HPDE6-E6E7 (cell line): ENCODE measurements around the gene BNC2.
"Not testable (repeated sequence)": the region's sequence is repeated elsewhere in the genome, so short reads cannot be mapped to it uniquely, and the experiment has no call there.

Experiments
- DNase-seq: peaks from one replicate; pipeline ENCODE4 v3.0.0; 2011; ENCODE audit warnings: missing footprints; ENCODE audit errors: extremely low spot score

BNC2 gene

DNA sequence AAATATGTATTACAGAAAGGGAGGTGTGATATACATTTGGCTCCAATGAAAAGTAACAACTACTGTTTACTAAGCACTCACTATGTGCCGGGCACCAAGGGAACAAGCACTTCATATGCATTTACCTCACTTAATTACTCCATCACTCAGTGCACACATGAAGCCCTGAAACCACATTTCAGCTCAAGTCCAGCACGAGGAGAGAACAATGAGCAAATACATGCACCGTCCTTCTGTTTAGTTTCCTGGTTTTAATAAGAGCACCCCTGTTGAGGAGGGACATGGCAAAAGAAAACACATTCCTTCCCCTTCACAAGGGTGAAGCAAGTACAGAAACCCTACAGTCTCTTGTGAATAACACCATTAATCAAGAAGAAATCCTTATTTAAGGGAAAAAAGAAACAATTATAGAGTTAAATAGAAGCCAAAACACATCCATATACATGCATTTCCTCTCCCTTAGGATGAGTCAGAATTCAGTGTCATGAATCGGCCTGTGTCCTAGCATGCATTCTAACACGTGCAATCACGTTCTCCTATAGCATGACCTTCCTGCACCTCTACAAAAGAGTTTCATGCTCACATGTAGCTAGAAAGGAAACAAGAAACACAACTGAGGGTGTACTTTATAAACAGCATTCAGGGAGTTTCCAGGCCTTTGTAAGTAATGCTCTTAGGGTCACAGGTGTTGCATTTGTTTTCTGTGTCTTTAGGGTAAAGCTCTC lies 411.6 kb downstream of the BNC2 start:
- DNase-seq, result peak; percentile 31

DNA sequence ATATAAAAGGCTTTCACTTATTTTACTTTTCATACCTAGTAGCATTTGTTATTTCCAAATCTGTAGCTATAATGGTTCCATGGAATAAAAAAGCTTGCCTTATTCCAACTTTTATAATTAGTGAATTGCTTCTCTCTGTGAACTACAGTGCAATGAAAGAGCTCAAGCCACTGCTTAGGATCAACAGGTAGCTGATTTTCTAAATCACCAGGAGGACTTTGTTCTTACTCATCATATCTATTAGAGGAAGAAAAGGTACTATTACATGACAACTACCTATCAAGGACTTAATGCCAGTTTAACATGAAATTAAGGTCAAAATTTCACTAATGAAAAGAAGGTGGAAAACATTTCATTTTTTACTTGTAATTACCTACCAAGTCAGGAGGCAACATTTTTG lies 414.6 kb downstream of the BNC2 start:
- DNase-seq, result no peak

DNA sequence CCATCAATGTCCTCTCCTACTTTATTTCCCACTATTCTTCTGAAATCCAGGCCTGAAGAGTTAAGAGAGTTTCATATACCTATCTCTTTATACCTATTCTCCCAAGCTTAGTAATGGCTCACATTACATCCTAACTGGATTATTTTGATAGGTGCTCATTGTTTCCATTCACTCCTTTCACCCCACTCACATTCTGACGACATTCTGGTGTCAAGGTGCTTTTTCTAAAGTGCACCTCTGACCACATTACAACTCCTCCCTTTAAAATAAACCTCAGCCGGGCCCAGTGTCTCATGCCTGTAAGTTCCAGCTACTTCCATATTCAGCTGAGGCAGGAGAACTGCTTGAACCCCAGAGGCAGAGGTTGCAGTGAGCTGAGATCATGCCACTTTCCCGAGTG lies 417.1 kb downstream of the BNC2 start:
- no peak for DNase-seq

DNA sequence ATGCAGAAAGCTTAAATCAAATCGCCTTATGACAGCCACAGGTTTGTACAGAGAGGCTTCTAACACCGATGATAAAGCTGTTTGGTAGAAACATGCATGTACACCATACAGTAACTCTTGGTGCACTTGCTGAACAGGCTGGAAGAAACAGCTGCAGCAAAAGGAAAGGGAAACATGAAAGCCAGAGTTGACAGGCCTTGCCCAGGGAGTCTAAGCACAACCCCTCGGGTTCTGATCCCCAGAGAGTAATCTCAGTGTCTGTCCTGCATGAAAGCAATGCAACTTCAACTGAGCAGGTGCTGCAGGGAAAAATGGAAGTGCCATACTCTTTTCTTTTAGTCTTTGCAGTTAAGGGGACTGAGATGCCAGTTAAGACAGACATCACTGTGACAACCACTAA lies 419.9 kb downstream of the BNC2 start:
- DNase-seq, result no peak

DNA sequence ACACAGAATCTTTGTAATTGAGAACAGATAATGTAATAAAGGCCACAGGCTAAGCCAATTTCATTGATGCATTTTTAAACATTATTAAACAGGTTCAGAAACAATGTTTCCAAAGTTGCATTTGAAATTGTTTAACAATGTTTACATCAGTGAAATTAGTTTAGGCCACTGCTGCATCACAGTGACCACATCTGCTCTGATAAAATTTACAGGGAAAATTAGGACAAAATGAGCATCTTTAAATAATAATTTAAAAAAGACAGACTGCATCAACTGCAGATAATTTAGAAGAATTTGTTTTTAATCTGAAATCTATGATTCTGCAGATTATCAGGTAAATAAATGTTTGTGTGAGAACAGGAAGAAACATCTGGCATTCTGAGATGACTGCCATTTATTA lies 420.4 kb downstream of the BNC2 start:
- DNase-seq, result no peak

DNA sequence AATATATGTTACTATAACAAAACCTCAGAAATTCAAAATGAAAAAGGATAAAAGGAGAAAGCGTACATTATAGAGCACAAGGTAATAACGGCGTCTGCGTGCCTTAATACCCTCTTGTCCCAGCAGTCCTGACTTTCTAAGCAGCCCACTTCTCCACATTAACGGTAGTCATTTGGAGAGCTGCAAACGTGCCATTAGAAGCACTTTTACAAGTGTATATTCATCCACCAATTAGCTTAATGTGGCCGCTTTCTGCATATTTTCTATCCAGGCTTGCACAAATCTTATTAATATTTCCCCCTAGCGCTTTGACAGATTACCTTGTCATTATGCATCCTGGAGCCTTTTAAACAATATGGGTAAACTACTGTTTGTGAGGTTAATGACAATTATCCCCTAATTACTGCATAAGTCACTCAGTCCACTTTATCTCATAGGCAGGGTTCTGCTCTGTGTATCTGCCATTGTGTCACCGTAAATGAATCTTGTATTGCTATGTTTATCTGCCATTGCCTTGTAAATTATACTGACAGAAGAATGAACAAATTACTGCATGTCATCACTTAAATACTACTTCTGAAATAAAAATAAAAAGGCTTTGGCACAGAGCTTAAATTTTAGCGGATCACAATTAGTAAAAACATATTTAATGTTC lies 421.3 kb downstream of the BNC2 start:
- DNase-seq, result no peak

DNA sequence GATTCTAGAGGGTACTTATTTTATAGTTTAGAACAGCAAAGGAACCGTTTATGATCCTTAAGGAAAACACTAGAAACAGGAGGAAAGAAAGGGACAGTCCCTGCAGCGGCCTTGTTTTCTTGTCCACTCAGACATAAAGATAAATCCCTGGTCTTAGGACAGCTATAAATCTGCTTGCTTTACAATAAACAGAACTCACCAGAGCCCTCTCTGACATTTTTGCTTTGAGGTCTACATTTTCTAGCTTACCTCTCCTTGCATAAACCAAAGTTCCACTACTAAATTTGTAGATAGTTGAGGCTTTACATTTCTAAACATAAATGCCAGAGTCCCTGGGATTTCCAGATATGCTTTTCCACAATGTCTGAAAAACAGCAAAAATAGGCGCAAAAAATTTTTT lies 422.5 kb downstream of the BNC2 start:
- DNase-seq, result no peak

DNA sequence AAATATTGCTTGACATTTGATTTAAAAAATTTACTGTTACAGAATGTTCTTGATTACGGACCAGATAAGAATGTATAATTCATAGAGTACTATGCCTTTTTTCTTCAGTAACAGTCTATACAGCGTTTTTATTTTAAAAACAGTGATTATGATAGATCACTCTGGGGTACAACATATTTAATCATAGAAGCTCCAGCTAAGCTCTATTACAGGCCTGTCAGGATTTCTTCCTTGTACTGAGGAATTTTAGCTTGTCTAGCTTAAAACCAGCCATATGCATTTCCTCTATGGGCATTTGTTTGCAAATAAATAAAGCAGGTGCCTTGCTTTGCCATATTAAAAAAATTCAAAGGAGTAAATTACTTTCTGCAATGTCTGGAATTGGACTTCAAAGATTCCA lies 423.8 kb downstream of the BNC2 start:
- DNase-seq, result no peak

DNA sequence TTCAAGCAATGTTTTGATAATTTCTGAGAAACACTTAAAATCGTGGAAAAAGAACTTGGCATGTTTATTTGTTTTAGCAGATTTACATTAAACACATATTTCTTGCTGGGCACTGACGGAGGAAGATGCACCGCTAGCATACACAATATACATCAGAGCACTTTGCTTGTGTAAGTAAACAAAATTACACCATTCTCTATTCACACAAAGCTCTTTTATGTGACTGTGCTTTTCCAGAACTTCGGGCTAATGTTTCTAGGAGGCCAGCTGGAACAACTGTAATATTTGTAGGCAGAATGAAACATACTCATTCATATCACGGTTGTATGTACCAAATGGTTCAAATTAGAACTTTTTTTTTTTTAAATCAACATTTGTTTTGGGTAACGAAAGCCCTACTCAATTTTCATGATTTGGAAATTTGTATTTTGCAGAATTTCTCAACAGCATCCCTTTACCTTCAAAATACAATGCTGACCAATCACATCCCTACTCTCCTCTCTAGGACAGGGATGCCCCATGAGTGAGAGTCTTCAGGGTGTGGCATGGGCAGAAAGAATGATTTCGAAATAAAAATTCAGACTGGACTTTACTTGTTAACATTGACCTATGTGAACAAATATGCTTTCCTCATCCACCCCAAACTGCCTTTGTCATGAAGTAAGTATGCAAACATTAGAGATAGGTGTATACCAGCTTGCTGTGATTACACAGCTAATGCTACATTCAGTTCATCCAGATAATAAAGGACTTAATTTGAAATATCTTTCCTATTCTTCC lies 425.1 kb downstream of the BNC2 start:
- peak; percentile 36 for DNase-seq

DNA sequence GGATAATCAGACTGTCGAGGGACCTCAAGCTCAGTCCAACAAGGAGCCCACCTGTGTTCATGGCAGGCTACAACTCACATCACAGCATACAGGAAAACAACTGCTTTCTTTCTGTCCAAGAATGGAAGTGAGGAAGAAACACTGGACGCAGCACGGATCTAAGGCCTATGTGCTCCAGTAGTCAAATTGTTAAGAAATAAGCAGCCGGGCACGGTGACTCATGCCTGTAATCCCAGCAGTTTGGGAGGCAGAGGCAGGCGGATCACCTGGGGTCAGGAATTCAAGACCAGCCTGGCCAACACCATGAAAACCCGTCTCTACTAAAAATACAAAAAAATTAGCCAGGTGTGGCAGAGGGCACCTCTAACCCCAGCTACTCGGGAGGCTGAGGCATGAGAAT lies 427.8 kb downstream of the BNC2 start:
- peak; percentile 23 for DNase-seq

DNA sequence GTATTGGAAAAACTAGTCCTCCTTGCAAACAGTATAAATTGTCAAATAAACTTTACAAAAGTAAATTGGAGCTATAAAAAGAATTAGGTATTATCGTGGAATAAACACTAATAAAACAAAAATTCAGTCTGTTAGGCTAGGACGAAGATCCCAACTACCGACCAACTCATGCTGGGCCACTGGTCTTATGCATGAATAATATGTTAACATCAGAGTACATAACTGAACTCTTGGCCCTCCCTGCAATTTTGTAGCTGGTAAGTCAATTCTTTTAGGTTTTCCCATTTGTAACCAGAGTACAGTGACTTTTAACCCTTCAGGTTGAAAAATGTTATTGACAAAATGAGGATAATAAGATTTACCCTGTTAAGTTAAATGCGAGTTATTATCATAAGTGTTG lies 428.7 kb downstream of the BNC2 start:
- no peak for DNase-seq

DNA sequence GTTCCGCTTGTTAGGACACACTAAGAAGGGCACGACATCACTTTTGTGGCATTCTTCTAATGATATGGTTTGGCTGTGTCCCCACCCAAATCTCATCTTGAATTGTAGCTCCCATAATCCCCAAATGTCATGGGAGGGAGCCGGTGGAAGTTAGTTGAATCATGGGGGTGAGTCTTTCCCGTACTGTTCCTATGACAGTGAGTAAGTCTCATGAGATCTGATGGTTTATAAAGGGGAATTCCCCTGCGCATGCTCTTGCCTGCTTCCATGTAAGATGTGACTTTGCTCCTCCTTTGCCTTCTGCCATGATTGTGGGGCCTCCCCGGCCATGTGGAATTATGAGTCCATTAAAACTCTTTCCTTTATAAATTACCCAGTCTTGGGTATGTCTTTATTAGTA lies 431.6 kb downstream of the BNC2 start:
- not testable (repeated sequence) for DNase-seq

DNA sequence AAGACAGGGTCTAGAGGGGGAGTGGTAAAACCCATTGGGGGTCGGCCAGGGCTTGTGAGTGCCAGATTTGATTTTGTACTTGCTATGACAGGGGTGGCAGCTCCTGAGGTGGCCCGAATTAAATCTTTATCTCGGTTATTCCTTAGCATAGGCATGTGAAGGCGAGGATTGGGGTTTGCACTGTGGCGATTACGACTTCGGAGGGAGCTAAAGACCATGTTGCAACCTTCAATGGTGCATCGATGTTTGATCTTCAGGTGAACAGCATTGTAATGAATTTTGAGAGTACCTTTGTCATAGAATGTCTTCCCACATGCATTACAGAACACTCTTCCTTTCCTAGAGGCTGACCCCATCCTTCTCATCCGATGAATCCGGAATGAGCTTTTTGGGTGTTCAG lies 433.9 kb downstream of the BNC2 start:
- DNase-seq, result no peak

DNA sequence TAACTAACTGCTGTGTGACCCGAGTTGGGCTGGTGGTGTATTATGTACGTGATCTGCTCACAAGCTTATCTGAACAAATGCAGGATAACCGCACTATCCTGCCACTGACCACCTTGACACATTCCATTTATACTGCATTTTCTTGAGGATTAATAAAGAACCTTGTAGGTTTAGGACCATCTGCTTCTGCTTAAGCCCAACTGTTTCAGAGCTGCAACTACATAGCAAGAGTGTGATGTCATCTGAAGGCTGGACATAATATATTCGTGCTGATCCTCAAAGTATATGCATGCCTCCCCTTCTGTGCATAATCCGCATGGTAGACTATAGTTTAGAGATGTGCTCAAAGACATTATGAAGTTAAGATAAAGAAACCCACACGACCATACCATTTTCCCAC lies 435.9 kb downstream of the BNC2 start:
- DNase-seq, result no peak

DNA sequence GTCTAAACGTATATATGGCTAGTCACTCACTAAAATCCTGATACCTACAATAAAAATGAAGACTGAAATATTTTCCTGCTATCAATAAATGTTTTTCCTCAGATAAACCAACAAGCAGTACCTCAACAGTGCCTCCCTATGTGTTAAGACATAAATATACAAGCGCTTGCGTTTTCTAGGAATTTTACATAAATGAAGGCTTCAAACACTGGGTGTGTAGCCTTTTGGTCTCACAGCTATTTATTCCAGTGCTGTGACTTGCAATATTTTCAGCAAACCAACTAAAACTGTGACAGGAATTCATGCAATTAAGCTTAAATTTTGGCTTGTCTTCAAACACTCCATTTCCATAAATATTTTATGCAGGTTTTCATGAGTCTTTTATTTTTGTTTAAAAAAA lies 437.0 kb downstream of the BNC2 start:
- no peak for DNase-seq

DNA sequence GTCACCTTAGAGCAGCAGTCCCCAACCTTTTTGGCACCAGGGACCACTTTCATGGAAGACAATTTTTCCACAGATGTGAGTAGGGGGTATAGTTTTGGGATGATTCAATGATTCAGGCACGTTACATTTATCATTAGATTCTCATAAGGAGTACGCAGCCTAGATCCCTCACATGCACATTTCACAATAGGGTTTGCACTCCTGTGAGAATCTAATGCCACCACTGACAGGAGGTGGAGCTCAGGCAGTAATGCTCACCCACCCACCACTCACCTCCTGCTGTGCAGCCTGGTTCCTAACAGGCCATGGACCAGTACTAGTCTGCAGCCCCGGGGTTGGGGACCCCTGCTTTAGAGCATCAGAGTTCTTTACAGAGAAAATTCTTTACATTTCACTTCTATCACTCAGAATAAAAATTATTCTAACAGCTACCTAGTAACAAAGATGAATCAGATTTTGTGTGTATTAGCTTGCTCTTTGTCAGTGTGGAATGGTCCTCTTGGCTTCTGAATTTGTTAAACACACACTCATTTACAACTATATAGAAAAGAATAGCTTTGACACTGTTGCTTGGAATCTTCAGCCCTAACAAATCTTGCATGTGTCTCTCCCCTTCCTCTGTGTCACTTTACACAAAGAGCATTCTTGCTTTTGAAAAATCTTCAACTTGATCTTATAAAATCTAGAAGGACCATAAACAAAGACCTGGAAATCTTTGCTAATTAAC lies 438.6 kb downstream of the BNC2 start:
- no peak for DNase-seq

DNA sequence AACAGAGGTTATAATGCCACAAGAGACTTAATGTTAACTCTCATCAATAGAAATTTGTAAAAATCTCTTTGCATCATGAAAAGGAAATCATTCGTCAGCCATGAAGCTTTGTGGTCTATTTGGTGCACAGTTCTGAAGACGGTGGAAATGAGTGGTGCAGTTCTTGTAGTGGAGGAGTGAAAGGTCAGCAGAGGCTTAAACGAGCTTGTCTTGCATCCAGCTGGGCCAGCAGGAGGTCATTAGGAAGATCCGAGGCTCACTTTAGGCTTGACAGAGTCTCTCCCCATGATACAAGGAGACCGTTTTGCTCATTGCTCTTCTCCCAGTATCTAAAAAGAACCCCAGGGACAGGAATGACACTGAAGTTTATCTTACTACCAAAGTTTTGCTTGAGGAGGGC lies 440.8 kb downstream of the BNC2 start:
- DNase-seq, result no peak

DNA sequence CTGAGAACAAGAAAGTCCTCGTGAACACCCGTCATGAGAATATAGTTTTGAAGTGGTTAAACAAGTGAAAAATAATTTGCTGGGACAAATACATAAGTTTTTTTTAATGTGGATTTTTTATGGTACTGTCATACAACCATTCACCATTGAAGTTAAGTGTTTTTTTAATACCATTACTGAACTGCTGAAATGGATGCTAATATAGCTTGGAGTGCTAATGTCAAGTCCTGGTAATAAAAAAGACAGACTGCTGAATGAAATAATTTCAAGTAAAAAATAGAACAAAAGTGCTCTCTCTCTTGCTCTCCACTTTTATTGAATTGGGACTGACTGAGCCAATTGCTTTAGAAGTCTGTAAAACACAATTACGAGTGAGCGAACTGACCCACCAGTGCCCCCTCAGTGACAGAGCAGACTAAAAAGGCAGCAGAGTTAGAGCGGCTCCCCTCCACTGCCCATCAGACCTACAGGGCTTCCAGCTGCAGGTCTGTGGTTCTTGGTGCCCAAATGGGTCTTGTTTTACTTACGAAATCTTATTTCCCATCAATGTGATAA lies 442.5 kb downstream of the BNC2 start:
- DNase-seq, result no peak

DNA sequence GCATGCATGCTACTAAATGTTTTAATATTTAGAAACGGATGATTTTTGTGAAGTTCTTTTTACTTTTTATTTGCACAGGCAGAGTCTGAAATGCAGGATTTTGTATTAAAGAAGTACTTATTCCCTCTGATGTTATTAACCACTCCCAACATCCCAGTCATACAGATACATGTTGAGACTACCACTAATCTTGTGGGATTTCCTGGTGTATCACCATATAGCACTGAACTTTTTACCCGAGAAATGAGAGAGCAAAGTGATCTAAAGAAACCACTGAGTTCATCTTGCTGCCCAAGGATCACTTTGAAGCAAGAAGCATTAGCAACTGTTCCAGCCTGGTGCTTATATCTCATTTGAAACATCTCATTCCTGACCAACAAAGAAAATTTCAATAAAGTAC lies 443.8 kb downstream of the BNC2 start:
- DNase-seq, result no peak

DNA sequence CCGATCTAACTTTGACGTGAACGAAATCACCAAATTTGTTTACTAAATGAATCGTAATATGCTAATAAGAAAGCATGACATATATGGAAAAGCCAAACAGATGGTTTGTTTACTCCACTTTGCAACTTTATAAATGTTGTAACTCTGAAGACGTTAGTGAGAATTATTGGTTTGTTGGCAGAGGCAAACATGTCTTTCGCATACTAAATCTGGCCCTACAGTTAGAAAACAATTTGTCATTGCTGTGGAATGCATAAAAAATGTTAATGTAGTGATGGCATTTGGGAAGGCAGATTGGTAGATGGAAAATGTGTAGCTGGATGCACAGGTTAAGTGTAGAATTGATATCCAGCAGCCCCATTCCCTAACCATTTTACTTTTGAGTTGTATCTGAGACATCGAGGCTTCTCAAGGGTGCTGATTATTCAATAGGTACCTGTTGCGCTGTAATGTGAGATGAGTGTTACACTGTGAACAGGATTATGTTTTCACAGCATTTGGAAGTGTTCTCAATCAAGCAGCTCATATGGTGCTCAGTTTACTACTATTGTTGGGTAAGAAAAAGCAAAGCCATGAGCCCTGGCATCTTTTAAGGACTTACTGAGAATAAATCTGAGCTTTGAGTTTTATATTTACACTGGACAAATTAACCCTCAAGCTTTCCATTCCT lies 444.8 kb downstream of the BNC2 start:
- DNase-seq, result no peak

DNA sequence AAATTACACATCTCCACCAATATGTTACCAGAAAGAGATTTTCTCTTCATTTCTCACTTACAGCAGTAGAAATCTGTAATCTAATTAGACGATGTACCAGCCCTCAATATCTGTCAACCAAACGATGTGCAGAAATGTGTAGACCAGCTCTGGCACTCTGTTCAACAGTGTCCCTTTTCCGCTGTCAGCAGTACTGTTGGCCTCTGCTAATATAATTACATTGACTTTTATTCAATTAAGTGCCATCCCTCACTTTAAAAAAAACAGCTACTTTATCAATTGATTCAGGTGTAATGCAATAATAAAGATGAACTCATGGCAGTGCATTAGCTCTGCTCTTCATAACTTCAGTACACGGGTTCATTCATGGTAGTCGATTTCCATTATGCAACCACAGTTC lies 448.4 kb downstream of the BNC2 start:
- DNase-seq, result no peak
